IMR-90 (cell line): ENCODE data around the gene KLC1. TPM values are rescaled to one million over a fixed set of nuclear protein-coding genes. Genes with fewer than 3 reads are reported as not detected.

Source experiments
- ATAC-seq: fragments of 200-7000 bp; cut with Tn5 transposase; 2 replicates; pipeline ENCODE4 v1.9.1; 2020; ENCODE audit warnings: low read depth, mild to moderate bottlenecking, moderate library complexity
- BruUV-seq: library from RNA; stranded (reverse); fragments of 400-500 nt; replicated peaks from 2 replicates; lab custom pipeline; 2021; lab: Mats Ljungman, UMichigan
- CTCF ChIA-PET: fragments of 300-600 bp; formaldehyde crosslinking; extraction: SDS; loops from one replicate; lab custom pipeline; 2021; ENCODE audit warnings: antibody characterized with exemption; lab: Yijun Ruan, JAX
- POLR2A ChIA-PET: fragments of 300-600 bp; sonication (Branson Sonifier 250); formaldehyde crosslinking; loops from one replicate; lab custom pipeline; 2022; ENCODE audit warnings: antibody characterized with exemption; ENCODE audit not compliant: unreplicated experiment; lab: Charles Lee
- DNase-seq: peaks from one replicate; pipeline ENCODE4 v3.0.0; 2013
- H2AFZ ChIP-seq: replicated peaks from 2 replicates; pipeline ENCODE3; 2013; ENCODE audit warnings: low read length, mild to moderate bottlenecking; ENCODE audit not compliant: poor library complexity
- H2AK5ac ChIP-seq: 2 replicates; pipeline ENCODE4 v1.6.1; 2013; ENCODE audit warnings: low read depth, low read length, inconsistent platforms
- H2AK9ac ChIP-seq: replicated peaks from 2 replicates; pipeline ENCODE3; 2013; ENCODE audit warnings: mild to moderate bottlenecking, low read depth, low read length, moderate library complexity; ENCODE audit not compliant: poor library complexity
- H2BK120ac ChIP-seq: 2 replicates; pipeline ENCODE4 v1.6.1; 2013; ENCODE audit warnings: low read depth, low read length, inconsistent platforms
- H2BK15ac ChIP-seq: 3 replicates; pipeline ENCODE4 v1.6.1; 2013; ENCODE audit warnings: low read depth, low read length, inconsistent platforms
- H2BK20ac ChIP-seq: 2 replicates; pipeline ENCODE4 v1.6.1; 2013; ENCODE audit warnings: low read depth, mild to moderate bottlenecking, inconsistent platforms, low read length, moderate library complexity
- H2BK5ac ChIP-seq: 2 replicates; pipeline ENCODE4 v1.6.1; 2013; ENCODE audit warnings: mild to moderate bottlenecking, low read depth, low read length, inconsistent platforms; ENCODE audit not compliant: poor library complexity, severe bottlenecking
- H3K14ac ChIP-seq: replicated peaks from 2 replicates; pipeline ENCODE4 v1.6.1; 2013; ENCODE audit warnings: low read depth, low read length, inconsistent platforms
- H3K18ac ChIP-seq: 2 replicates; pipeline ENCODE4 v1.6.1; 2013; ENCODE audit warnings: low read depth, low read length, control low read depth
- H3K23ac ChIP-seq: 2 replicates; pipeline ENCODE4 v1.6.1; 2013; ENCODE audit warnings: low read depth, low read length, inconsistent platforms
- H3K27ac ChIP-seq: 2 replicates; pipeline ENCODE4 v1.5.1; 2013; ENCODE audit warnings: mild to moderate bottlenecking, control low read depth, low read length; ENCODE audit not compliant: insufficient read depth
- H3K27me3 ChIP-seq: 2 replicates; pipeline ENCODE4 v1.6.1; 2013; ENCODE audit warnings: low read length; ENCODE audit not compliant: control insufficient read depth, insufficient read depth
- H3K36me3 ChIP-seq: 2 replicates; pipeline ENCODE4 v1.6.1; 2013; ENCODE audit warnings: low read length, mixed read lengths; ENCODE audit not compliant: control insufficient read depth, insufficient read depth
- H3K4ac ChIP-seq: 2 replicates; pipeline ENCODE4 v1.6.1; 2013; ENCODE audit warnings: low read depth, low read length, inconsistent platforms
- H3K4me1 ChIP-seq: 2 replicates; pipeline ENCODE4 v1.6.1; 2013; ENCODE audit warnings: low read length, mixed read lengths; ENCODE audit not compliant: control insufficient read depth, insufficient read depth
- H3K4me2 ChIP-seq: 2 replicates; pipeline ENCODE4 v1.6.1; 2013; ENCODE audit warnings: low read depth, mild to moderate bottlenecking, control low read depth, low read length, moderate library complexity
- H3K4me3 ChIP-seq: 2 replicates; pipeline ENCODE4 v1.5.1; 2013; ENCODE audit warnings: low read depth, mild to moderate bottlenecking, control low read depth, low read length, moderate library complexity; ENCODE audit not compliant: insufficient read depth
- H3K56ac ChIP-seq: 2 replicates; pipeline ENCODE4 v1.6.1; 2013; ENCODE audit warnings: low read length, inconsistent platforms; ENCODE audit not compliant: insufficient read depth; ENCODE audit errors: extremely low read depth
- H3K79me1 ChIP-seq, 2 experiments: 2 replicates each; pipeline ENCODE4 v1.6.1; 2013; ENCODE audit warnings: low read length in 2 of 2, inconsistent platforms in 1 of 2, low read depth in 1 of 2
- H3K9ac ChIP-seq: 2 replicates; pipeline ENCODE4 v1.6.1; 2013; ENCODE audit warnings: low read depth, low read length, control low read depth
- H3K9me1 ChIP-seq: 2 replicates; pipeline ENCODE4 v1.6.1; 2013; ENCODE audit warnings: low read length, inconsistent platforms; ENCODE audit not compliant: insufficient read depth
- H3K9me3 ChIP-seq: 2 replicates; pipeline ENCODE4 v1.6.1; 2013; ENCODE audit warnings: low read length; ENCODE audit not compliant: control insufficient read depth, insufficient read depth
- H4K20me1 ChIP-seq: 2 replicates; pipeline ENCODE4 v1.6.1; 2013; ENCODE audit warnings: low read length, inconsistent platforms; ENCODE audit not compliant: insufficient read depth
- H4K5ac ChIP-seq: 2 replicates; pipeline ENCODE4 v1.6.1; 2013; ENCODE audit warnings: mild to moderate bottlenecking, low read depth, low read length, control low read depth
- H4K8ac ChIP-seq, 2 experiments: 2 replicates each; pipeline ENCODE4 v1.6.1; 2013; ENCODE audit warnings: low read depth in 2 of 2, low read length in 2 of 2, control low read depth in 1 of 2, inconsistent platforms in 1 of 2
- H4K91ac ChIP-seq: 2 replicates; pipeline ENCODE4 v1.6.1; 2013; ENCODE audit warnings: low read depth, low read length, inconsistent platforms; ENCODE audit not compliant: insufficient read depth
- BHLHE40 ChIP-seq: fragments of 150-350 bp; IDR thresholded peaks from 2 replicates; pipeline ENCODE4 v1.6.1; 2016; ENCODE audit warnings: mild to moderate bottlenecking, low read depth, low read length
- CEBPB ChIP-seq: IDR thresholded peaks from 2 replicates; pipeline ENCODE4 v1.6.1; 2012; ENCODE audit warnings: low read depth, low read length, improper control_type of control experiment
- CHD1 ChIP-seq: IDR thresholded peaks from 2 replicates; pipeline ENCODE4 v1.6.1; 2012; ENCODE audit warnings: low read depth, low read length, improper control_type of control experiment
- ELK1 ChIP-seq: fragments of 150-350 bp; IDR thresholded peaks from 2 replicates; pipeline ENCODE4 v1.6.1; 2016; ENCODE audit warnings: low read depth, mild to moderate bottlenecking, low read length, moderate library complexity, borderline replicate concordance
- FOS ChIP-seq: fragments of 150-350 bp; IDR thresholded peaks from 2 replicates; pipeline ENCODE4 v1.6.1; 2016; ENCODE audit warnings: low read depth, low read length
- MAFK ChIP-seq: IDR thresholded peaks from 2 replicates; pipeline ENCODE4 v1.6.1; 2012; ENCODE audit warnings: low read depth, low read length, improper control_type of control experiment
- MAZ ChIP-seq: IDR thresholded peaks from 2 replicates; pipeline ENCODE4 v1.6.1; 2012; ENCODE audit warnings: low read depth, mild to moderate bottlenecking, low read length, improper control_type of control experiment, moderate library complexity, borderline replicate concordance
- MXI1 ChIP-seq: IDR thresholded peaks from 2 replicates; pipeline ENCODE4 v1.6.1; 2012; ENCODE audit warnings: low read depth, mild to moderate bottlenecking, low read length, moderate library complexity, borderline replicate concordance
- NFE2L2 ChIP-seq: fragments of 150-350 bp; IDR thresholded peaks from 2 replicates; pipeline ENCODE4 v1.6.1; 2016; ENCODE audit warnings: low read depth, mild to moderate bottlenecking, low read length
- POLR2A ChIP-seq: IDR thresholded peaks from 2 replicates; pipeline ENCODE4 v1.6.1; 2012; ENCODE audit warnings: mild to moderate bottlenecking, low read depth, low read length
- RCOR1 ChIP-seq: IDR thresholded peaks from 2 replicates; pipeline ENCODE4 v1.6.1; 2012; ENCODE audit warnings: mild to moderate bottlenecking, low read length, improper control_type of control experiment; ENCODE audit not compliant: insufficient replicate concordance
- RFX5 ChIP-seq: IDR thresholded peaks from 2 replicates; pipeline ENCODE4 v1.8.0; 2012; ENCODE audit warnings: low read depth, mild to moderate bottlenecking, low read length, moderate library complexity
- SMC3 ChIP-seq: fragments of 150-350 bp; IDR thresholded peaks from 2 replicates; pipeline ENCODE4 v1.6.1; 2016; ENCODE audit warnings: low read depth, mild to moderate bottlenecking, antibody characterized with exemption, low read length, moderate library complexity
- USF2 ChIP-seq: fragments of 150-350 bp; IDR thresholded peaks from 2 replicates; pipeline ENCODE4 v1.6.1; 2017; ENCODE audit warnings: mild to moderate bottlenecking, antibody characterized with exemption, low read length, low read depth
- WGBS, 2 experiments: methylation state at CpG; one replicate each; pipeline versions ENCODE4 v1.1.5 to v1.1.7; 2013; ENCODE audit warnings: missing lambda C conversion rate in 2 of 2; ENCODE audit not compliant: insufficient read length in 1 of 2; ENCODE audit errors: extremely low coverage in 2 of 2; 5-methylcytosine and 5-hydroxymethylcytosine counted together
- dilution Hi-C: fragments of 300-500 bp; cut with HindIII; formaldehyde crosslinking; loops from one replicate; pipeline ENCODE4 v1.14.3; 2018; ENCODE audit warnings: low sequenced_read_pairs; ENCODE audit not compliant: unreplicated experiment
- in situ Hi-C: fragments of 300-500 bp; cut with MboI; formaldehyde crosslinking; loops from 3 replicates; pipeline ENCODE4 v1.14.3; 2019; ENCODE audit warnings: low sequenced_read_pairs, inconsistent platforms, mixed read lengths
- intact Hi-C: fragments of 100-400 bp; cut with micrococcal nuclease; formaldehyde crosslinking; loops from 2 replicates; pipeline ENCODE4 v1.10.0; 2022
- polyA plus RNA-seq, 3 experiments: library from polyadenylated mRNA; depleted of rRNA; stranded (reverse); fragments of >200 nt; gene quantifications; 2 replicates each; pipeline ENCODE4 v1.2.3, GENCODE V29; 2012; ENCODE audit warnings: low replicate concordance in 1 of 3
- total RNA-seq: library from RNA; depleted of rRNA; stranded (reverse); fragments of >200 nt; gene quantifications from 2 replicates; pipeline ENCODE4 v1.2.3, GENCODE V29; 2012

The KLC1 gene
- total and polyA plus RNA-seq, 2 of the 4 experiments (the other 2 are of a cell fraction) = 101 to 157 TPM

- no peak overlapping the region for H3K4ac ChIP-seq
- 85% methylated on average over 6 of the region's 12 CpGs; no CpG with 5 or more reads in 1 of the 2 experiments for WGBS, 2 experiments
- no peaks in the 10 kb centered on the region for H3K9me3 ChIP-seq
- DNase-seq (no peak), ATAC-seq (no peak)
- no peak overlapping the region for H3K14ac ChIP-seq
- no peak overlapping the region for H4K91ac ChIP-seq
- H3K27ac ChIP-seq = no peak overlapping the region
- H3K56ac ChIP-seq = no peak overlapping the region
- in situ Hi-C loops = no loop called here
- H2BK120ac ChIP-seq = no peak overlapping the region
- intact Hi-C loops = no loop called here
- H2BK15ac ChIP-seq = no peak overlapping the region
- H3K23ac ChIP-seq = no peak overlapping the region
- H3K4me3 ChIP-seq = no peak overlapping the region
- no peak overlapping the region for H2BK20ac ChIP-seq
- H4K20me1 ChIP-seq = no peaks in the 10 kb centered on the region; the same call in 1 of the 2 replicates
- peaks cover 34% of the 10 kb centered on the region for H3K36me3 ChIP-seq
- H4K5ac ChIP-seq = no peak overlapping the region
- H2AK5ac ChIP-seq = no peak overlapping the region
- no peak overlapping the region for H3K9ac ChIP-seq
- dilution Hi-C loops = no loop called here
- H4K8ac ChIP-seq = no peak overlapping the region
- no peaks in the 10 kb centered on the region for H3K27me3 ChIP-seq
- H2AFZ ChIP-seq = no peak overlapping the region
- H2AK9ac ChIP-seq = no peak overlapping the region
- H3K4me2 ChIP-seq = no peak overlapping the region
- H2BK5ac ChIP-seq = no peak overlapping the region
- H3K9me1 ChIP-seq = no peaks in the 10 kb centered on the region; the same call in 1 of the 2 replicates
- no peaks in the 10 kb centered on the region for H3K79me1 ChIP-seq
- no TSS peak for BruUV-seq
- POLR2A ChIA-PET = no interaction called here
- CTCF ChIA-PET = no interaction called here
- no peaks in the 10 kb centered on the region for H3K4me1 ChIP-seq
- TF ChIP-seq MXI1 (no peak), MAZ (no peak), RCOR1 (no peak), CHD1 (no peak), FOS (no peak), SMC3 (no peak), USF2 (no peak), ELK1 (no peak), MAFK (no peak), RFX5 (no peak), BHLHE40 (no peak), NFE2L2 (no peak), POLR2A (no peak), CEBPB (no peak)
- no peak overlapping the region for H3K18ac ChIP-seq
These were observed 106.0 kb downstream of the KLC1 start for GRCh38 chr14:103735022-103735421.
